Fibroblast of lung (primary cell): Measurements from ENCODE around the gene KRT39. TPM values are rescaled to one million over a fixed set of nuclear protein-coding genes. Genes with fewer than 3 reads are reported as not detected.

ENCODE experiments used
- DNase-seq, 2 donors: peaks; one replicate each; pipeline versions ENCODE4 v3.0.0 to v3.0.0-alpha.2; 2010; ENCODE audit warnings: low read depth in 2 of 2
- H2AFZ ChIP-seq: 2 replicates; pipeline ENCODE4 v1.5.1; 2012; ENCODE audit warnings: low read length, control low read depth, inconsistent platforms
- H3K27ac ChIP-seq: 2 replicates; pipeline ENCODE4 v1.5.1; 2011; ENCODE audit warnings: low read length, control low read depth; ENCODE audit not compliant: insufficient read depth
- H3K27me3 ChIP-seq: 2 replicates; pipeline ENCODE4 v1.5.1; 2011; ENCODE audit warnings: mild to moderate bottlenecking, low read length; ENCODE audit not compliant: control insufficient read depth, insufficient read depth
- H3K36me3 ChIP-seq: 2 replicates; pipeline ENCODE4 v1.5.1; 2011; ENCODE audit warnings: low read length; ENCODE audit not compliant: control insufficient read depth, insufficient read depth
- H3K4me1 ChIP-seq: 2 replicates; pipeline ENCODE4 v1.5.1; 2011; ENCODE audit warnings: low read length; ENCODE audit not compliant: control insufficient read depth, insufficient read depth; ENCODE audit errors: extremely low read depth
- H3K4me2 ChIP-seq: 2 replicates; pipeline ENCODE4 v1.5.1; 2011; ENCODE audit warnings: low read length, control low read depth; ENCODE audit not compliant: insufficient read depth; ENCODE audit errors: extremely low read depth
- H3K4me3 ChIP-seq, 4 experiments: fragments of 200-600 bp in 1 of 4; sonication (generic) in 1 of 4; replicated peaks in 1 of 4; 2 replicates each; pipeline ENCODE4 v1.5.1; 2011 to 2016; ENCODE audit warnings: low read length in 4 of 4, low read depth in 3 of 4, mild to moderate bottlenecking in 3 of 4, control low read depth in 2 of 4, inconsistent platforms in 1 of 4, mixed read lengths in 1 of 4; ENCODE audit not compliant: insufficient read depth in 1 of 4; ENCODE audit errors: control extremely low read depth in 1 of 4
- H3K79me2 ChIP-seq: 2 replicates; pipeline ENCODE4 v1.5.1; 2012; ENCODE audit warnings: mild to moderate bottlenecking, low read length, inconsistent platforms; ENCODE audit not compliant: control insufficient read depth, insufficient read depth
- H3K9ac ChIP-seq: 2 replicates; pipeline ENCODE4 v1.5.1; 2011; ENCODE audit warnings: mild to moderate bottlenecking, low read length, control low read depth; ENCODE audit not compliant: insufficient read depth
- H3K9me3 ChIP-seq: 2 replicates; pipeline ENCODE4 v1.5.1; 2012; ENCODE audit warnings: low read depth, low read length; ENCODE audit not compliant: control insufficient read depth, insufficient read depth
- H4K20me1 ChIP-seq: 2 replicates; pipeline ENCODE4 v1.5.1; 2011; ENCODE audit warnings: low read length; ENCODE audit not compliant: control insufficient read depth, insufficient read depth; ENCODE audit errors: extremely low read depth
- CTCF ChIP-seq, 2 donors: IDR thresholded peaks in 1 of 2; conservative IDR thresholded peaks in 1 of 2; 1 replicate in 1 of 2; 2 replicates in 1 of 2; pipeline ENCODE4 v1.5.1; 2011 to 2012; ENCODE audit warnings: low read length in 2 of 2, control low read depth in 1 of 2, inconsistent platforms in 1 of 2, low read depth in 1 of 2, mild to moderate bottlenecking in 1 of 2
- EZH2 ChIP-seq: IDR thresholded peaks from 2 replicates; pipeline ENCODE4 v1.5.1; 2012; ENCODE audit warnings: low read length, control low read depth, mild to moderate bottlenecking; ENCODE audit errors: missing control alignments
- polyA plus RNA-seq, 2 donors: library from polyadenylated mRNA; depleted of rRNA in 1 of 2; stranded (reverse) in 1 of 2; unstranded in 1 of 2; fragments of >200 nt; gene quantifications; 2 replicates each; pipeline ENCODE4 v1.2.1, GENCODE V29; 2011 to 2012; ENCODE audit warnings: missing spikeins in 1 of 2
- total RNA-seq: library from RNA; depleted of rRNA; stranded (reverse); fragments of >200 nt; gene quantifications from 2 replicates; pipeline ENCODE4 v1.2.1, GENCODE V29; 2014

Gene KRT39
- total and polyA plus RNA-seq, 2 donors (not counting 1 experiment from before 2014, with no cell fraction given) = 0.22 to 0.33 TPM

- TF ChIP-seq CTCF (conservative IDR thresholded peaks at IDR 0.05 in 1 of 2, IDR thresholded peaks at IDR 0.05 in 1 of 2; ENCODE audit: low read depth in 1 of 2, low read length in 2 of 2) (no peak), EZH2 (no peak)
- Histone ChIP-seq H3K4me2 (no peak overlapping the region), H3K9me3 (no peaks in the 10 kb centered on the region), H3K36me3 (no peaks in the 10 kb centered on the region), H3K27me3 (no peaks in the 10 kb centered on the region), H3K79me2 (no peaks in the 10 kb centered on the region), H3K9ac (no peak overlapping the region), H2AFZ (no peak overlapping the region), H3K4me3 (no peak overlapping the region), H4K20me1 (no peaks in the 10 kb centered on the region), H3K4me1 (peaks cover 13% of the 10 kb centered on the region), H3K27ac (peak overlapping the region; percentile 80)
- DNase-seq = no peak
Measured at GRCh38 chr17:40916366-40916765, 50.4 kb downstream of the KRT39 start.

- Histone ChIP-seq H3K4me2 (peak overlapping the region; percentile 4), H3K27ac (peak overlapping the region; percentile 80)
- peak; percentile 26 to 71 for DNase-seq
Measured at GRCh38 chr17:40915721-40916256, 51.0 kb downstream of the KRT39 start.

GRCh38 chr17:40915199-40915661 lies 51.5 kb downstream of the KRT39 start:
- H3K36me3 ChIP-seq = no peaks in the 10 kb centered on the region
- no peak for TF ChIP-seq CTCF (conservative IDR thresholded peaks at IDR 0.05 in 1 of 2, IDR thresholded peaks at IDR 0.05 in 1 of 2; ENCODE audit: low read depth in 1 of 2, low read length in 2 of 2)
- no peak for TF ChIP-seq EZH2
- H2AFZ ChIP-seq = no peak overlapping the region
- H3K9me3 ChIP-seq = no peaks in the 10 kb centered on the region
- no peak overlapping the region for H3K9ac ChIP-seq
- no peak overlapping the region for H3K4me3 ChIP-seq
- peak; percentile 74 to 99 for DNase-seq
- no peaks in the 10 kb centered on the region for H3K79me2 ChIP-seq
- peak overlapping the region; percentile 80 for H3K27ac ChIP-seq
- no peaks in the 10 kb centered on the region for H3K27me3 ChIP-seq
- H3K4me1 ChIP-seq = peaks cover 14% of the 10 kb centered on the region
- peak overlapping the region; percentile 20 for H3K4me2 ChIP-seq
- no peaks in the 10 kb centered on the region for H4K20me1 ChIP-seq

More at GRCh38 chr17:40915721-40916256, 51.0 kb downstream of the KRT39 start:
- Histone ChIP-seq H3K79me2 (no peaks in the 10 kb centered on the region), H3K4me1 (peaks cover 13% of the 10 kb centered on the region), H3K9me3 (no peaks in the 10 kb centered on the region), H3K9ac (no peak overlapping the region), H4K20me1 (no peaks in the 10 kb centered on the region), H2AFZ (peak overlapping the region; percentile 49), H3K36me3 (no peaks in the 10 kb centered on the region), H3K4me3 (no peak overlapping the region), H3K27me3 (no peaks in the 10 kb centered on the region)
- TF ChIP-seq EZH2 (no peak), CTCF (conservative IDR thresholded peaks at IDR 0.05 in 1 of 2, IDR thresholded peaks at IDR 0.05 in 1 of 2; ENCODE audit: low read depth in 1 of 2, low read length in 2 of 2) (no peak)
